Neural cell (in vitro differentiated cells): Measurements from ENCODE around the gene GCNT2.

ENCODE experiments used
- CTCF ChIP-seq: fragments of 450-650 bp; IDR thresholded peaks from 2 replicates; pipeline ENCODE4 v1.5.1; 2014; ENCODE audit warnings: antibody characterized with exemption, mild to moderate bottlenecking, moderate library complexity; ENCODE audit not compliant: poor library complexity, severe bottlenecking
- EP300 ChIP-seq: fragments of 450-650 bp; conservative IDR thresholded peaks from 2 replicates; pipeline ENCODE4 v1.6.1; 2014; ENCODE audit warnings: antibody characterized with exemption, mild to moderate bottlenecking, moderate library complexity; ENCODE audit not compliant: poor library complexity, severe bottlenecking
- EZH2 ChIP-seq: fragments of 200-600, 300-800 bp; shearing (Covaris generic), sonication (generic); IDR thresholded peaks from 2 replicates; pipeline ENCODE4 v1.6.1; 2014; ENCODE audit warnings: antibody characterized with exemption, low read length, borderline replicate concordance, mild to moderate bottlenecking; ENCODE audit not compliant: insufficient read depth, poor library complexity, severe bottlenecking
- MXI1 ChIP-seq: fragments of 450-650 bp; conservative IDR thresholded peaks from 2 replicates; pipeline ENCODE4 v1.6.1; 2014; ENCODE audit warnings: antibody characterized with exemption, mild to moderate bottlenecking; ENCODE audit not compliant: poor library complexity, severe bottlenecking
- RAD21 ChIP-seq: fragments of 450-650 bp; conservative IDR thresholded peaks from 2 replicates; pipeline ENCODE4 v1.6.1; 2014; ENCODE audit warnings: antibody characterized with exemption, mild to moderate bottlenecking, moderate library complexity
- REST ChIP-seq: IDR thresholded peaks from 2 replicates; pipeline ENCODE4 v1.6.1; 2012; ENCODE audit warnings: borderline replicate concordance

GRCh38 chr6:10588562-10589428 lies 67.6 kb downstream of the GCNT2 start:
- TF ChIP-seq RAD21 (no peak), EZH2 (no peak), REST (no peak), CTCF (no peak), MXI1 (no peak), EP300 (no peak)
